A673 (cell line): Measurements from ENCODE around the gene RAPGEF2. TPM values are rescaled to one million over a fixed set of nuclear protein-coding genes. Genes with fewer than 3 reads are reported as not detected.
A peak's percentile ranks its signal among the peaks of the same experiment; 100 is the strongest.

Experiments used
- BruUV-seq: library from RNA; stranded (reverse); fragments of 400-500 nt; replicated peaks from 2 replicates; lab custom pipeline; 2021; lab: Mats Ljungman, UMichigan
- CTCF ChIA-PET: fragments of 300-600 bp; sonication (Branson Sonifier 250); formaldehyde crosslinking; loops from one replicate; lab custom pipeline; 2022; ENCODE audit warnings: antibody characterized with exemption; lab: Charles Lee
- POLR2A ChIA-PET: fragments of 300-600 bp; sonication (Branson Sonifier 250); formaldehyde crosslinking; loops from one replicate; lab custom pipeline; 2022; ENCODE audit warnings: antibody characterized with exemption; ENCODE audit not compliant: low non-redundant PET; lab: Charles Lee
- DNase-seq: peaks from one replicate; pipeline ENCODE4 v3.0.0-alpha.2; 2015; ENCODE audit warnings: low spot score
- H3K27ac ChIP-seq: fragments of 200-600 bp; sonication (generic); 2 replicates; pipeline ENCODE4 v1.5.1; 2016; ENCODE audit warnings: mixed run types, low read depth, mild to moderate bottlenecking, mixed read lengths, antibody characterized with exemption, low read length; ENCODE audit not compliant: poor library complexity, severe bottlenecking
- H3K27me3 ChIP-seq: fragments of 200-600 bp; sonication (generic); replicated peaks from 2 replicates; pipeline ENCODE4 v1.6.1; 2017; ENCODE audit warnings: mixed run types, low read depth, mild to moderate bottlenecking, mixed read lengths, antibody characterized with exemption, low read length; ENCODE audit not compliant: insufficient read depth, poor library complexity
- H3K36me3 ChIP-seq: fragments of 200-600 bp; sonication (generic); 2 replicates; pipeline ENCODE4 v1.6.1; 2016; ENCODE audit warnings: mixed run types, mild to moderate bottlenecking, mixed read lengths, antibody characterized with exemption, low read length; ENCODE audit not compliant: insufficient read depth, poor library complexity, severe bottlenecking
- H3K4me1 ChIP-seq: fragments of 200-600 bp; sonication (generic); 2 replicates; pipeline ENCODE4 v1.6.1; 2017; ENCODE audit warnings: mixed run types, mild to moderate bottlenecking, mixed read lengths, antibody characterized with exemption, low read length; ENCODE audit not compliant: insufficient read depth, poor library complexity, severe bottlenecking
- H3K4me3 ChIP-seq: fragments of 200-600 bp; sonication (generic); 2 replicates; pipeline ENCODE4 v1.5.1; 2016; ENCODE audit warnings: low read depth, mixed run types, mild to moderate bottlenecking, mixed read lengths, low read length; ENCODE audit not compliant: poor library complexity, severe bottlenecking
- H3K9me3 ChIP-seq: fragments of 200-600 bp; sonication (generic); 2 replicates; pipeline ENCODE4 v1.6.1; 2016; ENCODE audit warnings: mixed run types, low read depth, mild to moderate bottlenecking, mixed read lengths, antibody characterized with exemption, low read length; ENCODE audit not compliant: poor library complexity, severe bottlenecking
- CTCF ChIP-seq: fragments of 300-800, 200-600 bp; sonication (generic); conservative IDR thresholded peaks from 2 replicates; pipeline ENCODE4 v1.5.1; 2017; ENCODE audit warnings: low read depth, mild to moderate bottlenecking, antibody characterized with exemption, low read length, moderate library complexity, mixed read lengths
- EZH2 ChIP-seq: fragments of 200-600 bp; sonication (generic); IDR thresholded peaks from 2 replicates; pipeline ENCODE4 v1.6.1; 2017; ENCODE audit warnings: borderline replicate concordance, low read depth, mild to moderate bottlenecking, mixed read lengths, antibody characterized with exemption, low read length; ENCODE audit not compliant: poor library complexity, severe bottlenecking
- intact Hi-C: fragments of 100-400 bp; cut with micrococcal nuclease; formaldehyde crosslinking; loops from one replicate; pipeline ENCODE4 v1.10.0; 2022; ENCODE audit not compliant: unreplicated experiment
- total RNA-seq: library from RNA; stranded (reverse); gene quantifications from 2 replicates; pipeline ENCODE4 v1.2.3, GENCODE V29; 2021

Gene RAPGEF2
- total RNA-seq, 1 experiment from 2014 or later: 31.9 TPM

GRCh38 chr4:159229164-159229563, 126.3 kb downstream of the RAPGEF2 start:
- peak; percentile 57 for DNase-seq
- TF ChIP-seq EZH2 (no peak), CTCF (no peak)
- intact Hi-C loops: no loop called here
- Histone ChIP-seq H3K27me3 (no peaks in the 10 kb centered on the region), H3K4me1 (peaks cover 4% of the 10 kb centered on the region), H3K27ac (peak overlapping the region; percentile 8), H3K36me3 (no peaks in the 10 kb centered on the region), H3K4me3 (no peak overlapping the region), H3K9me3 (peaks cover 6% of the 10 kb centered on the region)
- POLR2A ChIA-PET: no interaction called here
- BruUV-seq: no TSS peak
- CTCF ChIA-PET: no interaction called here

- CTCF ChIA-PET: no interaction called here
- H3K4me3 ChIP-seq: no peak overlapping the region
Measured at GRCh38 chr4:159232465-159233106, 129.7 kb downstream of the RAPGEF2 start.

GRCh38 chr4:159235779-159236368, 133.0 kb downstream of the RAPGEF2 start:
- intact Hi-C loops: no loop called here
- POLR2A ChIA-PET: no interaction called here
- peak; percentile 17 for DNase-seq

More at GRCh38 chr4:159232465-159233106, 129.7 kb downstream of the RAPGEF2 start:
- TF ChIP-seq CTCF: no peak
- no peak for TF ChIP-seq EZH2
- intact Hi-C loops: no loop called here
- POLR2A ChIA-PET: no interaction called here
- no peak for DNase-seq
- BruUV-seq: no TSS peak
- Histone ChIP-seq H3K9me3 (peaks cover 11% of the 10 kb centered on the region), H3K27me3 (no peaks in the 10 kb centered on the region), H3K4me1 (peaks cover 4% of the 10 kb centered on the region), H3K36me3 (no peaks in the 10 kb centered on the region), H3K27ac (no peak overlapping the region)

More at GRCh38 chr4:159235779-159236368, 133.0 kb downstream of the RAPGEF2 start:
- CTCF ChIA-PET: no interaction called here
- Histone ChIP-seq H3K4me1 (peaks cover 8% of the 10 kb centered on the region), H3K4me3 (no peak overlapping the region), H3K9me3 (peaks cover 11% of the 10 kb centered on the region), H3K36me3 (no peaks in the 10 kb centered on the region), H3K27me3 (no peaks in the 10 kb centered on the region), H3K27ac (no peak overlapping the region)
- no TSS peak for BruUV-seq
- TF ChIP-seq CTCF (no peak), EZH2 (no peak)
